Muscle layer of colon (tissue), 2 donors: ENCODE results near the gene ZNF396.

Experiments used
- H3K27ac ChIP-seq: one replicate; pipeline ENCODE4 v1.7.0; 2013; ENCODE audit warnings: low read depth, mild to moderate bottlenecking, low read length, moderate library complexity
- H3K27me3 ChIP-seq, 2 donors: one replicate each; pipeline ENCODE4 v1.7.0; 2013; ENCODE audit warnings: low read length in 2 of 2, mild to moderate bottlenecking in 2 of 2; ENCODE audit not compliant: insufficient read depth in 2 of 2, control insufficient read depth in 1 of 2
- H3K36me3 ChIP-seq: one replicate; pipeline ENCODE4 v1.7.0; 2013; ENCODE audit warnings: mild to moderate bottlenecking, low read length; ENCODE audit not compliant: insufficient read depth
- H3K4me1 ChIP-seq: one replicate; pipeline ENCODE4 v1.7.0; 2013; ENCODE audit warnings: mild to moderate bottlenecking, low read length; ENCODE audit not compliant: insufficient read depth
- H3K4me3 ChIP-seq, 2 donors: one replicate each; pipeline ENCODE4 v1.7.0; 2013; ENCODE audit warnings: low read length in 2 of 2, low read depth in 1 of 2, mild to moderate bottlenecking in 1 of 2, moderate library complexity in 1 of 2
- H3K9ac ChIP-seq: one replicate; pipeline ENCODE4 v1.7.0; 2013; ENCODE audit warnings: low read length
- H3K9me3 ChIP-seq: one replicate; pipeline ENCODE4 v1.7.0; 2013; ENCODE audit warnings: mild to moderate bottlenecking, low read length
- donor health status: abdominal sarcoma.
- donor health status: Adenocarcinoma of cecum.

Gene ZNF396

GRCh38 chr18:35408843-35409261 lies 31.7 kb upstream of the ZNF396 start:
- Histone ChIP-seq H3K4me1 (peaks cover 8% of the 10 kb centered on the region), H3K9ac (no peak overlapping the region), H3K27me3 (no peaks in the 10 kb centered on the region), H3K36me3 (no peaks in the 10 kb centered on the region), H3K9me3 (no peaks in the 10 kb centered on the region), H3K4me3 (no peak overlapping the region), H3K27ac (no peak overlapping the region)

DNA sequence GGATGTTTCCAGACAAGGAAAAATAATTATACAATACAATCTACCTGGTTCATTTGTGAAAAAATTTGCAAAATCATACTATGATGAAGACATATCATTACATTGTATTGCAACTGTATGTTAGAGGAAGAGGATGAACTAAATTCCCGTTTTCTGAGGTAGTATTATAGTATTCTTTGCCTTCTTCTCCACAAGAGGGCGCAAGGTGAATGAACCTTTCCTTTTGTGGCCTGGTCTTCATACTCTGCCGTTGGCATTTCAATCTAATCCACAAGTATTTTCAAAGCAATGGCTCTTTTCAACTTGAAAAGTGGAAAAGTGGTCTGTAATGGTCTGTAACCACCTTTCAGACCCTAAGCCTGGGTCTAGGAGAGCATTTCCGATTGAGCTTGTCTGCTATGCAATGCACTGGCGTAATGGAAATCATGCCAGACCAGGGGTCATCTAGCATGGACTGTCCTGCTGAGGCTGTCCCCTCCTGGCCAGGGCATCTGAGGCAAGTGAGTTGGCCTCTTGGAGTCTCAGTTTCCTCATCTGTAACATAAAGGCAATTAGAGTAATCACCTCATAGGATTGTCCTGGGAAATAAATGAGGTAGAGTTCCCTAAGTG lies 30.8 kb upstream of the ZNF396 start:
- Histone ChIP-seq H3K27me3 (no peaks in the 10 kb centered on the region), H3K27ac (no peak overlapping the region), H3K9ac (no peak overlapping the region)

DNA sequence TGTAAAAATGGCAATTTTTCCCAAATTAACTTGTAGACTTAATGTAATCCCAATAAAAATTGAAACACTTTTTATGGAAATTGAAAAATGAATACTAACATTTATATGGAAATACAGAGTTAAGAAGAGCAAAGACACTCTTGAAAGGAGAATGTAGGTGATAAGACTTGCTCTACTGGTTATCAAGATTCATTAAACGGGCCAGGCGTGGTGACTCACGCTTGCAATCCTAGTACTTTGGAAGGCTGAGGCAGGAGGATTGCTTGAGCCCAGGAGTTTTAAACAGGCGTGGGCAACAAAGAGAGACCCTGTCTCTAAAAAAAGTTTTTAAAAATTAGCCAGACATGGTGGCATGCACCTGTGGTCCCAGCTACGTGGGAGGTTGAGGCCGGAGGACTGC lies 29.5 kb upstream of the ZNF396 start:
- Histone ChIP-seq H3K36me3 (no peaks in the 10 kb centered on the region), H3K27me3 (no peaks in the 10 kb centered on the region), H3K4me1 (no peaks in the 10 kb centered on the region), H3K9ac (no peak overlapping the region), H3K4me3 (no peak overlapping the region), H3K9me3 (no peaks in the 10 kb centered on the region), H3K27ac (no peak overlapping the region)

More for the DNA sequence above, 30.8 kb upstream of the ZNF396 start:
- H3K4me1 ChIP-seq = peaks cover 8% of the 10 kb centered on the region
- no peaks in the 10 kb centered on the region for H3K36me3 ChIP-seq
- no peaks in the 10 kb centered on the region for H3K9me3 ChIP-seq
- no peak overlapping the region for H3K4me3 ChIP-seq

DNA sequence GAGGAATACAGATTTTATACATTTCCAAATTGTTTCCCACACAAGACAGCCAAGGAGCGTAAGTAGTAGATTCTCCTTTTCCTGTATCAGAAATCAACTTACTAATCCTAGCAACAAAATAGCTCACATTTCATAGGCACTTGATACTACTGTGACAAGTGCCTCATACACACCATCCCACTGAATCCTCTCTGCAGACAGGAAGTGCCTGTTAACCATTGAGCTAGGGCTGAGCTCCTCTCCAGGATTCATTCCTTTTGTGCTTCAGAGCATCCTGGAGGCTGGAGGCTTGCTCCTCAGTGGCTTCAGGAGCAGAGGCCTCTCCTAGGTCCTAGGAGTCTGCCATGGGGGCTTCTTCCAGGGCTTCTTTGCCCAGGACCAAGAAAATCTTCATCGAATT lies 20.8 kb upstream of the ZNF396 start:
- Histone ChIP-seq H3K36me3 (no peaks in the 10 kb centered on the region), H3K9me3 (no peaks in the 10 kb centered on the region), H3K9ac (no peak overlapping the region), H3K27me3 (no peaks in the 10 kb centered on the region), H3K4me1 (no peaks in the 10 kb centered on the region), H3K4me3 (no peak overlapping the region), H3K27ac (no peak overlapping the region)

DNA sequence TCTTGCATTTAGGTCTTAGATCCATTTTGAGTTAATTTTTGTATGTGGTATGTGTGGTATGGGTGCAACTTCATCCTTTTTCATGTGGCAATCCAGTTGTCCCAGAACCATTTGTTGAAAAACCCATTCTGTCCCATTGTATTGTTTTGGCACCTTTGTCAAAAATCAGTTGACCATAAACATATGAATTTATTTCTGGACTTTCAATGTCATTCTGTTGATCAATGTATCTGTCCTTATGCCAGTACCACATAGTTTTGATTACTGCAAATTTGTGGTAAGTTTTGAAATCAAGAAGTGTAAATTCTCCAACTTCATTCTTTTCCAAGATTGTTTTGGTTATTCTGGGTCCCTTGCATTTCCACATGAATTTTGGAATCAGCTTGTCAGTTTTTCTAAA lies 16.6 kb upstream of the ZNF396 start:
- Histone ChIP-seq H3K4me1 (no peaks in the 10 kb centered on the region), H3K36me3 (no peaks in the 10 kb centered on the region), H3K4me3 (no peak overlapping the region), H3K27me3 (no peaks in the 10 kb centered on the region), H3K27ac (no peak overlapping the region), H3K9ac (no peak overlapping the region), H3K9me3 (no peaks in the 10 kb centered on the region)

GRCh38 chr18:35392375-35392774 lies 15.2 kb upstream of the ZNF396 start:
- Histone ChIP-seq H3K9ac (no peak overlapping the region), H3K27me3 (no peaks in the 10 kb centered on the region), H3K9me3 (no peaks in the 10 kb centered on the region), H3K4me1 (no peaks in the 10 kb centered on the region), H3K36me3 (no peaks in the 10 kb centered on the region), H3K4me3 (no peak overlapping the region), H3K27ac (no peak overlapping the region)

DNA sequence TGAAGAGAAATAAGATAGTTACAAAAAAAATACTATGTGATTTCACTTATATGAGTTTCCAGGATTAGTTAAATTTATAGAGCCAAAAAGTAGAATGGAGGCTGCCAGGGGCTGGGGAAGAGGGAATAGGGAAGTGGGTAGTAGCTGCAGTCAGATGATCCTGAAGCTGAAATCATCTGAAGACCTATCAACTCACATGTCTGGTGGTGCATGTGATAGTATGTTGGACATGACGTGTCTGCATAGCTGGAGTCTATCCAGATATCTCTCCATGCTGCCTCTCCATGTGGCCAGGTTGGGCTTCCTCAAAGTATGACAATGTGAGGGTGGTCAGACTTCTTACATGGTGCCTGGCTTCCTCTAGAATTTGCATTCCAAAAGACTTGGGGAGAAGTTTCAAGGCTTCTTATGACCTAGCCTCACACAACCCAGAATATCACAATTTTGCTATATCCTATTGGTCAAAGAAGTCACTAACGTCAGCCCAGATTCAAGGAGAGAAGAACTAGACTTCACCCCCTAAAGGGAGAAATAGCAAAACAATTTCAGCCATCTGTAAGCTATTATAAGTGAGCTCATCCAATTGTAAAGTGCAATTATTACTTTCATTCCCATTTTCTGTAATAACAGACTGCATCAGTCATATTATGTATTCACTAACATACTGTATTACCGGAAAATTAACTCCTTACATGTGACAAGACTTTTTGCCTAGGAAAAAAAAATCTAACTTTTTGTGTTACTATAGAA lies 14.0 kb upstream of the ZNF396 start:
- Histone ChIP-seq H3K4me3 (no peak overlapping the region), H3K4me1 (no peaks in the 10 kb centered on the region), H3K27ac (no peak overlapping the region), H3K9me3 (no peaks in the 10 kb centered on the region), H3K36me3 (no peaks in the 10 kb centered on the region), H3K9ac (no peak overlapping the region), H3K27me3 (no peaks in the 10 kb centered on the region)

DNA sequence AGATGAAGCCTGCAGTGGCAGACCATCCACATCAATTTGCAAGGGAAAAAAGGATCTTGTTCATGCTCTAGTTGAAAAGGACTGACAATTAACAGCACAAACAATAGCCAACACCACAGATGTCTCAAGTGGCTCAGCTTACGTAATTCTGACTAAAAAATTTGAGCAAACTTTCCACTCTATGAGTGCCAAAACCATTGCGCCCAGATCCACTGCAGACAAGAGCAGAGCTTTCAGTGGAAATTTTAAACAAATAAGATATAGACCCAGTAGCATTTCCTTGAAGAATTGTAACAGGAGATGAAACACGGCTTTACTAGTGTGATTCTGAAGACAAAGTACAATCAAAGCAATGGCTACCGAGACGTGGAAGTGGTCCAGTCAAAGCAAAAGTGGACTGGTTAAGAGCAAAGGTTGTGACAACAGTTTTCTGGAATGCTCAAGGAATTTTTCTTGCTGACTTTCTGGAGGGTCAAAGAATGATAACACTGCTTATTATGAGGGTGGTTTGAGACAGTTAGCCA lies 12.0 kb upstream of the ZNF396 start:
- no peaks in the 10 kb centered on the region for H3K27me3 ChIP-seq
- H3K36me3 ChIP-seq = no peaks in the 10 kb centered on the region
- no peaks in the 10 kb centered on the region for H3K4me1 ChIP-seq
- no peak overlapping the region for H3K27ac ChIP-seq
- no peak overlapping the region for H3K9ac ChIP-seq
- no peaks in the 10 kb centered on the region for H3K9me3 ChIP-seq
- H3K4me3 ChIP-seq = no peak overlapping the region

- no peaks in the 10 kb centered on the region for H3K9me3 ChIP-seq
- H3K4me1 ChIP-seq = no peaks in the 10 kb centered on the region
- H3K9ac ChIP-seq = no peak overlapping the region
- no peak overlapping the region for H3K4me3 ChIP-seq
- no peaks in the 10 kb centered on the region for H3K27me3 ChIP-seq
- H3K27ac ChIP-seq = no peak overlapping the region
- H3K36me3 ChIP-seq = no peaks in the 10 kb centered on the region
These were observed 10.0 kb upstream of the ZNF396 start for GRCh38 chr18:35387152-35387571.

GRCh38 chr18:35386600-35387100 lies 9.5 kb upstream of the ZNF396 start:
- Histone ChIP-seq H3K27ac (no peak overlapping the region), H3K9ac (no peak overlapping the region), H3K36me3 (no peaks in the 10 kb centered on the region), H3K4me1 (no peaks in the 10 kb centered on the region), H3K27me3 (no peaks in the 10 kb centered on the region), H3K4me3 (no peak overlapping the region), H3K9me3 (no peaks in the 10 kb centered on the region)

- H3K36me3 ChIP-seq = no peaks in the 10 kb centered on the region
- H3K9ac ChIP-seq = no peak overlapping the region
- H3K9me3 ChIP-seq = no peaks in the 10 kb centered on the region
- H3K4me3 ChIP-seq = no peak overlapping the region
- H3K27me3 ChIP-seq = no peaks in the 10 kb centered on the region
- H3K27ac ChIP-seq = no peak overlapping the region
- no peaks in the 10 kb centered on the region for H3K4me1 ChIP-seq
These were observed 6.0 kb upstream of the ZNF396 start for GRCh38 chr18:35383136-35383535.
